Natural killer cell treated with Interleukin-12 subunit alpha and Interleukin-12 subunit beta and Interleukin-15 and Interleukin-18, amount 100 ng/mL, for 72 hours (primary cell): ENCODE measurements around the gene VILL. TPM values are rescaled to one million over a fixed set of nuclear protein-coding genes. Genes with fewer than 3 reads are reported as not detected.

ENCODE experiments used
- total RNA-seq, 2 donors: library from RNA; stranded (reverse); gene quantifications; one replicate each; pipeline ENCODE4 v1.2.3, GENCODE V29; 2022

VILL gene
- total RNA-seq, 2 donors from 2014 or later = 8.2 to 16.9 TPM

Other genes starting within 250 kb of the VILL start
- gene CTDSPL, start 128.9 kb upstream of the VILL start, total RNA-seq = 1 to 10 TPM in 1 of 2 donors, under 1 TPM in 1; 0.69 to 1.3 TPM
- gene PLCD1, start 38.9 kb downstream of the VILL start, total RNA-seq = 1 to 10 TPM; 5.8 to 7.7 TPM
- under 1 TPM; 0.25 to 0.52 TPM for gene DLEC1, start 48.4 kb downstream of the VILL start, total RNA-seq
- 10 to 100 TPM; 78.6 to 88.2 TPM for gene ACAA1, start 146.3 kb downstream of the VILL start, total RNA-seq
- gene MYD88, start 147.9 kb downstream of the VILL start, total RNA-seq = 10 to 100 TPM; 55.8 to 63.1 TPM
- gene OXSR1, start 174.8 kb downstream of the VILL start, total RNA-seq = 10 to 100 TPM; 59.9 to 66.8 TPM